ENCODE data around the gene SIGLEC10.

SIGLEC10 gene

GRCh38 chr19:51365211-51365964 is 52.1 kb downstream of the SIGLEC10 start:
- DNase-seq (ENCODE audit: low spot score), result peak; percentile 22

DNA sequence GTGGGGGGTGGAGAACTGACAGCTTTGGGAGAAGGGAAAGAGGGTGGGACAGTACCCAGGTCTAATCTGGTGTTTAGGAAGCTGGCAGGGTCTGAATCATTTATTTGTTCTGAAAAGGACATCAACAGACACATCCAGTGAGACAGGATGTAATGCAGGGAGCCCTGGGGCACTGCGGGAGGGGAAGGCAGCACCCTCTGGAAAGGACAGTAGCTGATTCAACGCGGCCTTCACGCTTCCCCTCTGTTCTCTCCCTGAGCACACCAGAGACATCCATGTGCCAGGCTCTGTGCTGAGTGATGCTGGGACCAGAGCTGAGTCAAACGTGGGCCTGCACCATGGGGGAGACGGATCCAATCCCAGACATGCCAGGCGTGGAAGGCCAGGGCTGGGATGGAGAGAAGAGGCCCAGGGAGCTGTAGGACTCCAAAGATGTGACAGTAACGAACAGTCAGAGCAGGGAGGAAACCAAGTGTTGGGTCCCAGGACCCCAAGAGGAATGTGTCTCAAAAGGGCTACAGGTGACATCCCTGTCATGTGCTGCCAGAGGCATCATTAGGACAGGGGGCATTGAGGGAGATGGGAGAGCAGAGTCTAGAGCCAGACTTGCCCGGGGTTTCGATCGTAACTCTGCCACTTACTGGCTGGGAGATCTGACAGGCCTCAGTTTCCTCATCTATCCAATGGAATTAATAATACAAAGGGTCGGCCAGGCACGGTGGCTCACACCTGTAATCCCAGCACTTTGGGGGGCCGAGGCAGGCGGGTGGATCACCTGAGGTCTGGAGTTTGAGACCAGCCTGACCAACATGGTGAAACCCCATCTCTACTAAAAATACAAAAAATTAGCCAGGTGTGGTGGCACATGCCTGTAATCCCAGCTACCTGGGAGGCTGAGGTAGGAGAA is 53.0 kb downstream of the SIGLEC10 start:
- DNase-seq (ENCODE audit: low spot score), result no peak

DNA sequence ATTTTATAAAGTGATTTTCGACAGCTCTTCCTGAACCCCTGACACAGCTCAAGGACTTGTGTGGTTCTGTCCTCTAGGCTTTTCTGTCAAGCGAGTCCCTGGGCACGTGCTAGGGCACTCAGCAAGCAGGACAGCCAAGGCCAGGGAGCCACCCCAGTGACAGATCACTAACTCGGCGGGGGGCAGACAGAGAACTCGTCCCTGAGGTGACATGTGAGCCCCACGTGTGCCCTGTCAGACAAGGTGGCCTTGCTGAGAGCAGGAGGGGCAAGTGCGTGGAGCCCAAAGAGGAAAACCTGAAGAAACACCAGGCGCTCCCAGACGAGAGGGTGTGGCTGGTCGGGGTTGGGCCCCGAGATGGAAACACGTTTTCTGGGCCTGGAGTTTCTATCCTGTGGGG is 56.2 kb downstream of the SIGLEC10 start:
- no peak for DNase-seq (ENCODE audit: low spot score)

Measured in CD4-positive, alpha-beta T cell treated with Interleukin-15 for 4 hours (primary cell).